MG63 (cell line): ENCODE measurements around the gene PLCG2. TPM values are rescaled to one million over a fixed set of nuclear protein-coding genes. Genes with fewer than 3 reads are reported as not detected.
"Not testable (repeated sequence)": the region's sequence is repeated elsewhere in the genome, so short reads cannot be mapped to it uniquely, and the experiment has no call there.

ENCODE experiments used
- DNase-seq: peaks from one replicate; pipeline ENCODE4 v3.0.0-alpha.2; 2020
- H3K27me3 ChIP-seq: fragments of 250-450 bp; sonication (Bioruptor Pico); 2 replicates; pipeline ENCODE4 v1.5.1; 2020; ENCODE audit warnings: mild to moderate bottlenecking, moderate library complexity
- H3K36me3 ChIP-seq: fragments of 250-450 bp; sonication (Bioruptor Pico); 2 replicates; pipeline ENCODE4 v1.5.1; 2020; ENCODE audit warnings: mild to moderate bottlenecking, moderate library complexity
- H3K4me3 ChIP-seq: fragments of 250-450 bp; sonication (Bioruptor Pico); 2 replicates; pipeline ENCODE4 v1.5.1; 2020; ENCODE audit warnings: mild to moderate bottlenecking, moderate library complexity
- H3K9me3 ChIP-seq: fragments of 250-450 bp; sonication (Bioruptor Pico); 2 replicates; pipeline ENCODE4 v1.5.1; 2020; ENCODE audit warnings: mild to moderate bottlenecking, moderate library complexity
- total RNA-seq: library from RNA; depleted of rRNA; stranded (reverse); fragments of >200 nt; shearing (Covaris generic); gene quantifications from 2 replicates; pipeline ENCODE4 v1.2.3, GENCODE V29; 2014; ENCODE audit warnings: low replicate concordance

PLCG2 gene
- total RNA-seq, 1 experiment from 2014 or later, result 1.0 TPM

- H3K27me3 ChIP-seq, result no peaks in the 10 kb centered on the region
- H3K4me3 ChIP-seq, result no peak overlapping the region
- H3K9me3 ChIP-seq, result no peaks in the 10 kb centered on the region
- DNase-seq, result no peak
- H3K36me3 ChIP-seq, result no peaks in the 10 kb centered on the region
Observed at GRCh38 chr16:81798311-81799137, 19.4 kb downstream of the PLCG2 start.

GRCh38 chr16:81799138-81799504 lies 20.0 kb downstream of the PLCG2 start:
- no peaks in the 10 kb centered on the region for H3K27me3 ChIP-seq
- H3K4me3 ChIP-seq, result no peak overlapping the region
- no peaks in the 10 kb centered on the region for H3K9me3 ChIP-seq
- no peak for DNase-seq
- no peaks in the 10 kb centered on the region for H3K36me3 ChIP-seq

GRCh38 chr16:81801724-81802123 lies 22.6 kb downstream of the PLCG2 start:
- not testable (repeated sequence) for H3K27me3 ChIP-seq, H3K4me3 ChIP-seq, DNase-seq, H3K36me3 ChIP-seq, H3K9me3 ChIP-seq

- DNase-seq, result no peak
- Histone ChIP-seq H3K36me3 (no peaks in the 10 kb centered on the region), H3K4me3 (no peak overlapping the region), H3K27me3 (no peaks in the 10 kb centered on the region), H3K9me3 (no peaks in the 10 kb centered on the region)
Observed at GRCh38 chr16:81803332-81803731, 24.2 kb downstream of the PLCG2 start.

GRCh38 chr16:81804134-81804610 lies 25.1 kb downstream of the PLCG2 start:
- no peaks in the 10 kb centered on the region for H3K36me3 ChIP-seq
- H3K4me3 ChIP-seq, result no peak overlapping the region
- no peaks in the 10 kb centered on the region for H3K9me3 ChIP-seq
- no peaks in the 10 kb centered on the region for H3K27me3 ChIP-seq
- DNase-seq, result no peak

GRCh38 chr16:81806696-81807095 lies 27.6 kb downstream of the PLCG2 start:
- Histone ChIP-seq H3K9me3 (no peaks in the 10 kb centered on the region), H3K36me3 (no peaks in the 10 kb centered on the region), H3K4me3 (no peak overlapping the region), H3K27me3 (no peaks in the 10 kb centered on the region)
- no peak for DNase-seq

GRCh38 chr16:81807767-81808358 lies 28.8 kb downstream of the PLCG2 start:
- Histone ChIP-seq H3K36me3 (no peaks in the 10 kb centered on the region), H3K27me3 (no peaks in the 10 kb centered on the region), H3K4me3 (no peak overlapping the region), H3K9me3 (no peaks in the 10 kb centered on the region)
- no peak for DNase-seq

GRCh38 chr16:81808933-81809480 lies 29.9 kb downstream of the PLCG2 start:
- Histone ChIP-seq H3K27me3 (no peaks in the 10 kb centered on the region), H3K9me3 (no peaks in the 10 kb centered on the region), H3K4me3 (no peak overlapping the region), H3K36me3 (no peaks in the 10 kb centered on the region)
- DNase-seq, result no peak

- H3K27me3 ChIP-seq, result no peaks in the 10 kb centered on the region
- no peaks in the 10 kb centered on the region for H3K9me3 ChIP-seq
- no peak overlapping the region for H3K4me3 ChIP-seq
- no peak for DNase-seq
- no peaks in the 10 kb centered on the region for H3K36me3 ChIP-seq
Observed at GRCh38 chr16:81809567-81809966, 30.5 kb downstream of the PLCG2 start.

GRCh38 chr16:81810361-81810760 lies 31.3 kb downstream of the PLCG2 start:
- Histone ChIP-seq H3K27me3 (no peaks in the 10 kb centered on the region), H3K9me3 (no peaks in the 10 kb centered on the region), H3K4me3 (no peak overlapping the region), H3K36me3 (no peaks in the 10 kb centered on the region)
- DNase-seq, result no peak

GRCh38 chr16:81810894-81811538 lies 31.9 kb downstream of the PLCG2 start:
- no peak overlapping the region for H3K4me3 ChIP-seq
- no peaks in the 10 kb centered on the region for H3K9me3 ChIP-seq
- no peaks in the 10 kb centered on the region for H3K36me3 ChIP-seq
- DNase-seq, result no peak
- no peaks in the 10 kb centered on the region for H3K27me3 ChIP-seq

GRCh38 chr16:81813648-81814047 lies 34.6 kb downstream of the PLCG2 start:
- no peak overlapping the region for H3K4me3 ChIP-seq
- H3K27me3 ChIP-seq, result no peaks in the 10 kb centered on the region
- no peaks in the 10 kb centered on the region for H3K36me3 ChIP-seq
- DNase-seq, result no peak
- no peaks in the 10 kb centered on the region for H3K9me3 ChIP-seq

- Histone ChIP-seq H3K4me3 (no peak overlapping the region), H3K36me3 (no peaks in the 10 kb centered on the region), H3K9me3 (no peaks in the 10 kb centered on the region), H3K27me3 (no peaks in the 10 kb centered on the region)
- no peak for DNase-seq
Observed at GRCh38 chr16:81814751-81815428, 35.8 kb downstream of the PLCG2 start.

- no peaks in the 10 kb centered on the region for H3K36me3 ChIP-seq
- no peaks in the 10 kb centered on the region for H3K9me3 ChIP-seq
- H3K27me3 ChIP-seq, result no peaks in the 10 kb centered on the region
- DNase-seq, result no peak
- H3K4me3 ChIP-seq, result no peak overlapping the region
Observed at GRCh38 chr16:81815429-81815766, 36.3 kb downstream of the PLCG2 start.

GRCh38 chr16:81816351-81816750 lies 37.3 kb downstream of the PLCG2 start:
- Histone ChIP-seq H3K9me3 (no peaks in the 10 kb centered on the region), H3K4me3 (no peak overlapping the region), H3K36me3 (no peaks in the 10 kb centered on the region), H3K27me3 (no peaks in the 10 kb centered on the region)
- no peak for DNase-seq

GRCh38 chr16:81816793-81817210 lies 37.7 kb downstream of the PLCG2 start:
- no peak overlapping the region for H3K4me3 ChIP-seq
- no peaks in the 10 kb centered on the region for H3K36me3 ChIP-seq
- H3K27me3 ChIP-seq, result no peaks in the 10 kb centered on the region
- no peaks in the 10 kb centered on the region for H3K9me3 ChIP-seq
- DNase-seq, result no peak

GRCh38 chr16:81817296-81817695 lies 38.2 kb downstream of the PLCG2 start:
- no peak for DNase-seq
- no peak overlapping the region for H3K4me3 ChIP-seq
- no peaks in the 10 kb centered on the region for H3K9me3 ChIP-seq
- H3K27me3 ChIP-seq, result no peaks in the 10 kb centered on the region
- no peaks in the 10 kb centered on the region for H3K36me3 ChIP-seq
